Prostate gland (tissue), 2 donors: ENCODE data around the gene DAZAP1. TPM values are rescaled to one million over a fixed set of nuclear protein-coding genes. Genes with fewer than 3 reads are reported as not detected.
A peak's percentile ranks its signal among the peaks of the same experiment; 100 is the strongest.
"Not testable (repeated sequence)": the region's sequence is repeated elsewhere in the genome, so short reads cannot be mapped to it uniquely, and the experiment has no call there.

Experiments used
- DNase-seq: peaks from one replicate; pipeline ENCODE4 v3.0.0-alpha.2; 2019; ENCODE audit warnings: low spot score
- H3K27ac ChIP-seq, 2 donors: fragments of 200-600 bp; sonication (generic); 2 replicates each; pipeline ENCODE4 v1.5.1; 2017 to 2019
- H3K27me3 ChIP-seq: fragments of 200-600 bp; sonication (generic); replicated peaks from 2 replicates; pipeline ENCODE4 v1.5.1; 2019; ENCODE audit not compliant: insufficient read depth
- H3K36me3 ChIP-seq, 2 donors: fragments of 200-600 bp; sonication (generic); 1 replicate in 1 of 2; 2 replicates in 1 of 2; pipeline versions ENCODE4 v1.5.1 to v1.8.1; 2017 to 2019
- H3K4me1 ChIP-seq: fragments of 200-600 bp; sonication (generic); replicated peaks from 2 replicates; pipeline ENCODE4 v1.5.1; 2019
- H3K4me3 ChIP-seq, 2 donors: fragments of 200-600 bp; sonication (generic); 2 replicates each; pipeline ENCODE4 v1.5.1; 2017 to 2019
- H3K9me3 ChIP-seq: fragments of 200-600 bp; sonication (generic); 2 replicates; pipeline ENCODE4 v1.5.1; 2017
- CTCF ChIP-seq, 4 experiments: fragments of 200-600 bp in 2 of 4; fragments of 450-650 bp in 2 of 4; sonication (generic) in 2 of 4; IDR thresholded peaks; 1 replicate in 3 of 4; 2 replicates in 1 of 4; pipeline ENCODE4 v1.5.1; 2016 to 2019; ENCODE audit warnings: antibody characterized with exemption in 4 of 4, mild to moderate bottlenecking in 2 of 4, moderate library complexity in 2 of 4
- POLR2A ChIP-seq: fragments of 450-650 bp; IDR thresholded peaks from one replicate; pipeline ENCODE4 v1.6.1; 2016; ENCODE audit warnings: antibody characterized with exemption, mild to moderate bottlenecking
- POLR2AphosphoS5 ChIP-seq: sonication (generic); formaldehyde crosslinking; IDR thresholded peaks from one replicate; pipeline ENCODE4 v1.6.1; 2017; ENCODE audit warnings: antibody characterized with exemption
- WGBS: methylation state at CpG from one replicate; pipeline ENCODE4 v1.1.5; 2018; 5-methylcytosine and 5-hydroxymethylcytosine counted together
- intact Hi-C: fragments of 100-400 bp; cut with DNase I; formaldehyde crosslinking; loops from one replicate; pipeline ENCODE4 v1.14.2; 2022
- total RNA-seq, 2 donors: library from RNA; depleted of rRNA; stranded (reverse); fragments of >200 nt; gene quantifications; one replicate each; pipeline ENCODE4 v1.1.0, GENCODE V29; 2016

DAZAP1 gene
- total RNA-seq, 2 donors from 2014 or later = 58.6 to 74.1 TPM

DNA sequence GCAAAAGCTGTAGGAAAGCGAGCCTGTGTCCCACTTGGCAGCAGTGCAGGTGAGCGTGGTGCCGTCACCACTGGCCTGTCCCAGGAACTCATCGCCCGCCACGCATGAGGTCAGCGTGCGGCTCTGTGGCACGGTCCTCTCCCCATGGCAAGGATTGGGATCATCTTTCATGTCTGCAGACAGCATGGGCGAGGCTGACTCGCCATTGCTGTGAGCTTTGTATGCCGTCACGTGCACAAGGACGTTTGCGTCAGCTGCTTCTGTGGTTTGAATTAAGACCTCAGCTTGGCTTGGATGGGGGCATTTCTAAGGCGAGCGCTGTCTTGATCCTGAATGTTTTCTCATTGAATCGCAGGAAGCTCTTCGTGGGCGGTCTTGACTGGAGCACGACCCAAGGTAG, 9.8 kb downstream of the DAZAP1 start:
- no peaks in the 10 kb centered on the region for H3K9me3 ChIP-seq
- intact Hi-C loops = no loop called here
- peaks cover 0 to 7% of the 10 kb centered on the region in 2 donors for H3K36me3 ChIP-seq
- peak overlapping the region; percentile 92 to 96 for H3K27ac ChIP-seq
- no peak for DNase-seq
- TF ChIP-seq POLR2A (no peak), CTCF (IDR thresholded peaks at IDR 0.05) (no peak), POLR2AphosphoS5 (no peak)
- peaks cover 46% of the 10 kb centered on the region for H3K4me1 ChIP-seq
- 62% methylated on average over 21 of the region's 21 CpGs for WGBS
- H3K27me3 ChIP-seq = no peaks in the 10 kb centered on the region
- no peak overlapping the region for H3K4me3 ChIP-seq

GRCh38 chr19:1417681-1418495, 10.5 kb downstream of the DAZAP1 start:
- intact Hi-C loops = no loop called here
- H3K27ac ChIP-seq = peak overlapping the region; percentile 92 to 96

DNA sequence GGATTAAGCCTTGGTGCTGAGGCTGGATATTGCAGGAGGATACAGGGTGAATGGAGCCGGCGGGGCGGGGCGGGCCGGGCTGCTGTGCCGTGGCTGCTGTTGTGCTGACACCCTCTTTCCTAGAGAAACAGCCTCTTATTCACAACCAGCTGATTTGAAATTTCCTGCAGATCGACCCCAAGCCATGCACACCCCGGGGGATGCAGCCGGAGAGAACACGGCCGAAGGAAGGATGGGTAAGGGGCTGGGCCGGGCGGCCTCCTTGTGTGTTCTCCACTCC, 11.1 kb downstream of the DAZAP1 start:
- Histone ChIP-seq H3K27me3 (no peaks in the 10 kb centered on the region), H3K4me1 (peaks cover 33% of the 10 kb centered on the region), H3K4me3 (no peak overlapping the region), H3K9me3 (no peaks in the 10 kb centered on the region), H3K27ac (peak overlapping the region in 1 of 2 donors; percentile 96), H3K36me3 (peaks cover 0 to 7% of the 10 kb centered on the region in 2 donors)
- 82% methylated on average over 13 of the region's 13 CpGs for WGBS
- no peak for DNase-seq
- intact Hi-C loops = no loop called here
- TF ChIP-seq CTCF (IDR thresholded peaks at IDR 0.05) = no peak
- no peak for TF ChIP-seq POLR2A

More at GRCh38 chr19:1417681-1418495, 10.5 kb downstream of the DAZAP1 start:
- Histone ChIP-seq H3K4me1 (peaks cover 38% of the 10 kb centered on the region), H3K9me3 (no peaks in the 10 kb centered on the region), H3K4me3 (no peak overlapping the region), H3K27me3 (no peaks in the 10 kb centered on the region), H3K36me3 (peaks cover 0 to 7% of the 10 kb centered on the region in 2 donors)
- DNase-seq = no peak
- 54% methylated on average over 30 of the region's 30 CpGs for WGBS
- TF ChIP-seq POLR2A = no peak

- TF ChIP-seq POLR2A (no peak), CTCF (IDR thresholded peaks at IDR 0.05) (no peak), POLR2AphosphoS5 (no peak)
- DNase-seq = no peak
- Histone ChIP-seq H3K36me3 (peaks cover 0 to 7% of the 10 kb centered on the region in 2 donors), H3K4me3 (no peak overlapping the region), H3K4me1 (peaks cover 32% of the 10 kb centered on the region), H3K27me3 (no peaks in the 10 kb centered on the region), H3K27ac (no peak overlapping the region), H3K9me3 (no peaks in the 10 kb centered on the region)
- intact Hi-C loops = no loop called here
- WGBS = 87% methylated on average over 21 of the region's 21 CpGs
Observed at GRCh38 chr19:1418951-1419738, 11.8 kb downstream of the DAZAP1 start.

- H3K27me3 ChIP-seq, H3K27ac ChIP-seq, H3K36me3 ChIP-seq, H3K4me3 ChIP-seq, DNase-seq, H3K9me3 ChIP-seq, intact Hi-C loops: not testable (repeated sequence)
- WGBS = 95% methylated on average over 26 of the region's 43 CpGs
- peaks cover 32% of the 10 kb centered on the region for H3K4me1 ChIP-seq
Observed at GRCh38 chr19:1420085-1420484, 12.7 kb downstream of the DAZAP1 start.
